Choroid plexus epithelial cell (primary cell): ENCODE measurements around the gene NTMT1.

Source experiments
- DNase-seq: peaks from one replicate; pipeline ENCODE4 v3.0.0-alpha.2; 2010; ENCODE audit warnings: low read depth
- H3K4me3 ChIP-seq: 2 replicates; pipeline ENCODE4 v1.5.1; 2011; ENCODE audit warnings: low read depth, mild to moderate bottlenecking, control low read depth, low read length, moderate library complexity
- CTCF ChIP-seq: conservative IDR thresholded peaks from 2 replicates; pipeline ENCODE4 v1.5.1; 2011; ENCODE audit warnings: low read depth, mild to moderate bottlenecking, control low read depth, inconsistent platforms, low read length, moderate library complexity

NTMT1 gene

GRCh38 chr9:129644365-129644764, 18.4 kb downstream of the NTMT1 start:
- DNase-seq, result no peak
- TF ChIP-seq CTCF, result no peak

GRCh38 chr9:129644902-129645301, 18.9 kb downstream of the NTMT1 start:
- TF ChIP-seq CTCF, result no peak
- no peak overlapping the region for H3K4me3 ChIP-seq
- DNase-seq, result no peak

More at GRCh38 chr9:129644365-129644764, 18.4 kb downstream of the NTMT1 start:
- H3K4me3 ChIP-seq, result no peak overlapping the region

- no peak for DNase-seq
- TF ChIP-seq CTCF, result no peak
- H3K4me3 ChIP-seq, result no peak overlapping the region
Measured at GRCh38 chr9:129646252-129646651, 20.3 kb downstream of the NTMT1 start.

GRCh38 chr9:129646654-129647053, 20.7 kb downstream of the NTMT1 start:
- no peak for DNase-seq
- H3K4me3 ChIP-seq, result no peak overlapping the region
- TF ChIP-seq CTCF, result no peak

- no peak for TF ChIP-seq CTCF
- no peak for DNase-seq
- H3K4me3 ChIP-seq, result no peak overlapping the region
Measured at GRCh38 chr9:129647635-129648034, 21.7 kb downstream of the NTMT1 start.

GRCh38 chr9:129648092-129648763, 22.3 kb downstream of the NTMT1 start:
- no peak overlapping the region for H3K4me3 ChIP-seq
- DNase-seq, result no peak
- no peak for TF ChIP-seq CTCF

- no peak overlapping the region for H3K4me3 ChIP-seq
- DNase-seq, result no peak
- no peak for TF ChIP-seq CTCF
Measured at GRCh38 chr9:129648764-129649115, 22.8 kb downstream of the NTMT1 start.
